HG03196 (cell line): ENCODE results near the gene ANKRD12.

Source experiments
- ATAC-seq: cut with Tn5 transposase; IDR thresholded peaks from one replicate; pipeline ENCODE4 v1.9.1; 2021; ENCODE audit not compliant: unreplicated experiment

The ANKRD12 gene

GRCh38 chr18:9334973-9335696, 198.6 kb downstream of the ANKRD12 start:
- ATAC-seq: peak; percentile 44
